Activated naive CD8-positive, alpha-beta T cell treated with anti-CD3 and anti-CD28 coated beads for 36 hours (primary cell): ENCODE measurements around the gene MRTO4. TPM values are rescaled to one million over a fixed set of nuclear protein-coding genes. Genes with fewer than 3 reads are reported as not detected.
"Not testable (repeated sequence)": the region's sequence is repeated elsewhere in the genome, so short reads cannot be mapped to it uniquely, and the experiment has no call there.

Experiments used
- DNase-seq: peaks from one replicate; pipeline ENCODE4 v3.0.0; 2021
- H3K27ac Mint-ChIP-seq: one replicate; pipeline ENCODE4 v1.8.0; 2022; ENCODE audit warnings: mild to moderate bottlenecking, moderate library complexity, mixed read lengths
- H3K27me3 Mint-ChIP-seq: one replicate; pipeline ENCODE4 v1.8.0; 2022; ENCODE audit warnings: mild to moderate bottlenecking, mixed read lengths
- H3K36me3 Mint-ChIP-seq: one replicate; pipeline ENCODE4 v1.8.0; 2021; ENCODE audit warnings: mild to moderate bottlenecking, mixed read lengths
- H3K4me1 Mint-ChIP-seq: one replicate; pipeline ENCODE4 v1.8.0; 2021; ENCODE audit warnings: mixed read lengths
- H3K4me3 Mint-ChIP-seq: one replicate; pipeline ENCODE4 v1.8.0; 2022; ENCODE audit warnings: mild to moderate bottlenecking, moderate library complexity, mixed read lengths
- H3K9me3 Mint-ChIP-seq: one replicate; pipeline ENCODE4 v1.8.0; 2022; ENCODE audit warnings: mixed read lengths
- total RNA-seq, 2 experiments: library from RNA; stranded (reverse); gene quantifications; one replicate each; pipeline ENCODE4 v1.2.3, GENCODE V29; 2021

The MRTO4 gene
- total RNA-seq, 2 experiments from 2014 or later = 137 to 149 TPM

DNA sequence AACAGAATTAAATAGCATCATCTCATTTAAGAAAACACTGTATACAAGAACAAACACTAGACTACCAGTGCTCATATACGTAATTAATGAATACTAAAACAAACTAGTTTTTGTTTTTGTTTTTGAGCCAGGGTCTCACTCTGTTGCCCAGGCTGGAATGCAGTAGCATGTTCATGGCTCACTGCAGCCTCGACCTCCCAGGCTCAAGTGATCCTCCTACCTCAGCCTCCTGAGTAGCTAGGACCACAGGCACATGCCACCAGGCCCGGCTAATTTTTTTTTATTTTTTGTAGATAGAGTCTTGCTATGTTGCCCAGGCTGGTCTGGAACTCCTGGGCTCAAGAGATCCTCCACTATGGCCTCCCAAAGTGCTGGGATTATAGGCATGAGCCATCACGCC lies 35.0 kb upstream of the MRTO4 start:
- not testable (repeated sequence) for H3K4me3 Mint-ChIP-seq, DNase-seq, H3K27me3 Mint-ChIP-seq, H3K9me3 Mint-ChIP-seq
- peak overlapping the region; percentile 36 for H3K27ac Mint-ChIP-seq
- H3K4me1 Mint-ChIP-seq = peaks cover 31% of the 10 kb centered on the region
- H3K36me3 Mint-ChIP-seq = peaks cover 52% of the 10 kb centered on the region

DNA sequence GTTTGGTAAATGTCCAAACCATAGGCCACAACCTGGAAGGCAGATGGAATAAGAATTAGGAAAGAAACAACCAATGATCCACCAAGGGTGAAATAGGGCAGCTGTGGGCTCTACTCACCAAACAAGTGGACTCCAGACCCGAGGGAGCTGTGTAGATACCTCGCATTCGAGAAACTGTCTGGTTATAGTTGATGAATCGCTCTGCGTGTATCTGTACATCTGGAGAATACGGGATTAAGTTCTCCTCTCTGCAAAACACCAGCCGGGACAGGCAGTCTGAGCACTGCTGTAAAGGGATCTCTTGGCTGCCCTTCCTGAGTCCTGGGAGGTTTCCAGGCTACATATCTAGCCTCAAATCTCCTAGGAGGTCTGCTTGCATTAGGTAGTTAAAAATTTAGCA lies 32.2 kb upstream of the MRTO4 start:
- no peak overlapping the region for H3K4me3 Mint-ChIP-seq
- H3K9me3 Mint-ChIP-seq = no peaks in the 10 kb centered on the region
- H3K36me3 Mint-ChIP-seq = peaks cover 42% of the 10 kb centered on the region
- H3K27me3 Mint-ChIP-seq = no peaks in the 10 kb centered on the region
- peak overlapping the region; percentile 84 for H3K27ac Mint-ChIP-seq
- peaks cover 10% of the 10 kb centered on the region for H3K4me1 Mint-ChIP-seq
- DNase-seq = no peak

GRCh38 chr1:19220080-19220846 lies 31.3 kb upstream of the MRTO4 start:
- H3K4me3 Mint-ChIP-seq = no peak overlapping the region
- peak overlapping the region; percentile 84 for H3K27ac Mint-ChIP-seq
- peaks cover 10% of the 10 kb centered on the region for H3K4me1 Mint-ChIP-seq
- no peaks in the 10 kb centered on the region for H3K27me3 Mint-ChIP-seq
- DNase-seq = no peak
- H3K36me3 Mint-ChIP-seq = peaks cover 44% of the 10 kb centered on the region
- no peaks in the 10 kb centered on the region for H3K9me3 Mint-ChIP-seq

DNA sequence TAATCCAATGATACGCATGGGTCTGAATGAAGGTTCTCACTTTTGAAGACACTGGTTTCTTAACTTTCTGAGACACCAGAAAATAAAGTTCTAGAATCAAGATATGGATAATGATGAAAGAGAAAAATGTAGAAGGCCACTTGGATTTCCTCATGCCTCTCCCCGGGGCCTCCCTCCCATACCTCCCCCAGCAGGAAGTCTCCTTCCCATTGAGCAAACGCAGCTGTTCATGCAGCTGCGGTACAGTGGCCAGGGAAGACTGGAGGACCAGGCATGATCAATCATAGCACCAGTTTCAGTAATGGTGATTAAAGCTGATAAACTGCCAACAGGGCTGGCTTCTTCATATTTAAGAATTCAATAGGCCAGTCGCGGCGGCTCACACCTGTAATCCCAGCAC lies 30.6 kb upstream of the MRTO4 start:
- no peak for DNase-seq
- Mint-ChIP-seq H3K36me3 (peaks cover 44% of the 10 kb centered on the region), H3K9me3 (no peaks in the 10 kb centered on the region), H3K4me1 (peaks cover 10% of the 10 kb centered on the region), H3K4me3 (no peak overlapping the region), H3K27ac (peak overlapping the region; percentile 84), H3K27me3 (no peaks in the 10 kb centered on the region)

GRCh38 chr1:19222573-19222972 lies 29.0 kb upstream of the MRTO4 start:
- Mint-ChIP-seq H3K4me3 (no peak overlapping the region), H3K27ac (no peak overlapping the region), H3K9me3 (no peaks in the 10 kb centered on the region), H3K27me3 (no peaks in the 10 kb centered on the region), H3K4me1 (peaks cover 10% of the 10 kb centered on the region), H3K36me3 (peaks cover 40% of the 10 kb centered on the region)
- no peak for DNase-seq

- Mint-ChIP-seq H3K27me3 (no peaks in the 10 kb centered on the region), H3K9me3 (no peaks in the 10 kb centered on the region), H3K4me1 (peaks cover 7% of the 10 kb centered on the region), H3K4me3 (no peak overlapping the region), H3K36me3 (peaks cover 37% of the 10 kb centered on the region), H3K27ac (no peak overlapping the region)
- no peak for DNase-seq
Measured at GRCh38 chr1:19222979-19223824, 28.4 kb upstream of the MRTO4 start.

- Mint-ChIP-seq H3K4me3 (no peak overlapping the region), H3K27me3 (no peaks in the 10 kb centered on the region), H3K4me1 (no peaks in the 10 kb centered on the region), H3K27ac (no peak overlapping the region), H3K9me3 (no peaks in the 10 kb centered on the region), H3K36me3 (peaks cover 22% of the 10 kb centered on the region)
- DNase-seq = no peak
Measured at GRCh38 chr1:19229229-19229628, 22.4 kb upstream of the MRTO4 start.

DNA sequence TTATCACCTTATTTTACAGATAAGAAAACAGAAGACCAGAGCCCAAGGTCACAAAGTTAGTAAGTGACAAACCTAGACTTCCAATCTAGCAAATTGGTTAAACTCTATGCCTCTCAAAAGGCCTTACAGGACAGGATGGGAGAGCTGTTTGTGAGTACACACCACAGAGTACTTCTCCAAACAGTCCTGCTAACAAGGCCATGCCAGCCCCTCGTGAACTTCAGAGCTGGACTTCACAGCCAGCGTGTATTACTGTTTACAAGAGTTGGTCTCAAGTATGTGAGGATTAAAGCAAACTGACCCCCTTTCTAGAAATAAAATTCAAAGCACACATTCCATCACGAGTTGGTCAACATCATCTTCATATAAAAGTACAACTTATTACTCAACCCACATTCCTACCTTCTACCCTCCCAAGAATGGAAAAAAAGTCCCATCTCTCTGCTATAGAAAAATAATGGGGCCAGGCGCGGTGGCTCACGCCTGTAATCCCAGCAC lies 21.7 kb upstream of the MRTO4 start:
- DNase-seq = no peak
- no peaks in the 10 kb centered on the region for H3K27me3 Mint-ChIP-seq
- peaks cover 16% of the 10 kb centered on the region for H3K36me3 Mint-ChIP-seq
- H3K27ac Mint-ChIP-seq = no peak overlapping the region
- no peak overlapping the region for H3K4me3 Mint-ChIP-seq
- H3K9me3 Mint-ChIP-seq = no peaks in the 10 kb centered on the region
- no peaks in the 10 kb centered on the region for H3K4me1 Mint-ChIP-seq

GRCh38 chr1:19231736-19232523 lies 19.7 kb upstream of the MRTO4 start:
- peaks cover 12% of the 10 kb centered on the region for H3K36me3 Mint-ChIP-seq
- not testable (repeated sequence) for DNase-seq, H3K4me3 Mint-ChIP-seq, H3K9me3 Mint-ChIP-seq, H3K27me3 Mint-ChIP-seq, H3K4me1 Mint-ChIP-seq, H3K27ac Mint-ChIP-seq

GRCh38 chr1:19232524-19232846 lies 19.1 kb upstream of the MRTO4 start:
- Mint-ChIP-seq H3K9me3 (no peaks in the 10 kb centered on the region), H3K4me3 (no peak overlapping the region), H3K27me3 (no peaks in the 10 kb centered on the region), H3K36me3 (peaks cover 14% of the 10 kb centered on the region), H3K4me1 (no peaks in the 10 kb centered on the region), H3K27ac (no peak overlapping the region)
- no peak for DNase-seq

GRCh38 chr1:19234224-19234623 lies 17.4 kb upstream of the MRTO4 start:
- H3K4me3 Mint-ChIP-seq = no peak overlapping the region
- H3K36me3 Mint-ChIP-seq = peaks cover 13% of the 10 kb centered on the region
- no peak for DNase-seq
- H3K27me3 Mint-ChIP-seq = no peaks in the 10 kb centered on the region
- H3K27ac Mint-ChIP-seq = no peak overlapping the region
- no peaks in the 10 kb centered on the region for H3K9me3 Mint-ChIP-seq
- H3K4me1 Mint-ChIP-seq = no peaks in the 10 kb centered on the region

- Mint-ChIP-seq H3K36me3 (peaks cover 21% of the 10 kb centered on the region), H3K27ac (no peak overlapping the region), H3K4me1 (peaks cover 3% of the 10 kb centered on the region), H3K4me3 (no peak overlapping the region), H3K27me3 (no peaks in the 10 kb centered on the region), H3K9me3 (no peaks in the 10 kb centered on the region)
- DNase-seq = no peak
Measured at GRCh38 chr1:19239876-19240275, 11.7 kb upstream of the MRTO4 start.

GRCh38 chr1:19240673-19241538 lies 10.7 kb upstream of the MRTO4 start:
- Mint-ChIP-seq H3K27ac (peak overlapping the region; percentile 25), H3K4me1 (peaks cover 3% of the 10 kb centered on the region), H3K9me3 (no peaks in the 10 kb centered on the region), H3K27me3 (no peaks in the 10 kb centered on the region), H3K4me3 (no peak overlapping the region), H3K36me3 (peaks cover 23% of the 10 kb centered on the region)
- DNase-seq = peak; percentile 66

DNA sequence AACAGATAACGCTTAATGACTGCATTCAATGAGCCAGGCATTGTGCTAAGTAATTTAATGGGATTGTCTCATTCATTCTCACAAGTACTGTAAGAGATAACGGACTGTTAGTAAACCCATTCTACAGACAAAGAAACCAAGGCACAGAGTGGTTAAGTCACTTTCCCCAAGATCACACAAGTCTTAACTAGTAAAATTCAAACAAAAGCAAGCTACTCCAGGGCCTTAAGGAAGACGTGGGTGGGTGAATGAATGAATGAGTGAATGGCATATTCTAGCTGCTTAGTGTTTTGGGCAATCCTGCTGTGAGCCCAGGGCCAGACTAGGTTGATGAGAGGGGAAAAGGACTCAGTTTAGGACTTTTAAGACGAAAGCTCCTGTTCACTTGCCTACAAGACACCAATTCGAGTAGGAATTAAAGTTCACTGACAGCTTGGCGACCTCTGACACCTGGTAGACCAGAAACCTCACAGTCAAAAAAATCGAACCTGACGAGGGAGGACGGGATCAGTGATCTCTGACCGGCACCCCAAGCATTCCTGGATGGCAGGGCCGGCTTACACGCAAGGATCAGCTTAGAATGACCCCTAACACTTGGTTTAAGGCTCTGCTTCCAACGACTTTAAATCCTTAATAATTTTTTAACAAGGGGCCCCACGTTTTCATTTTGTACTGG lies 838 bp upstream of the MRTO4 start:
- no peak for DNase-seq

More for the DNA sequence above, 838 bp upstream of the MRTO4 start:
- Mint-ChIP-seq H3K9me3 (no peaks in the 10 kb centered on the region), H3K4me3 (peak overlapping the region; percentile 98), H3K27me3 (no peaks in the 10 kb centered on the region), H3K4me1 (peaks cover 33% of the 10 kb centered on the region), H3K27ac (peak overlapping the region; percentile 99), H3K36me3 (peaks cover 26% of the 10 kb centered on the region)
